Keratinocyte (primary cell): ENCODE results near the gene CLMN.

Source experiments
- EZH2 ChIP-seq: IDR thresholded peaks from one replicate; pipeline ENCODE4 v1.6.1; 2012; ENCODE audit warnings: inconsistent platforms, mild to moderate bottlenecking, low read length, moderate library complexity
- TF ChIP-seq, protein P1 (sequence below), 3 experiments: IDR thresholded peaks in 1 of 3; conservative IDR thresholded peaks in 1 of 3; optimal IDR thresholded peaks in 1 of 3; 2 replicates in 2 of 3; 3 replicates in 1 of 3; pipeline versions ENCODE3 to v1.5.1; 2011; ENCODE audit warnings: low read length in 3 of 3, mild to moderate bottlenecking in 3 of 3, moderate library complexity in 2 of 3, control low read depth in 1 of 3, inconsistent platforms in 1 of 3; ENCODE audit not compliant: insufficient read depth in 2 of 3; ENCODE audit errors: extremely low read depth in 1 of 3

DNA sequence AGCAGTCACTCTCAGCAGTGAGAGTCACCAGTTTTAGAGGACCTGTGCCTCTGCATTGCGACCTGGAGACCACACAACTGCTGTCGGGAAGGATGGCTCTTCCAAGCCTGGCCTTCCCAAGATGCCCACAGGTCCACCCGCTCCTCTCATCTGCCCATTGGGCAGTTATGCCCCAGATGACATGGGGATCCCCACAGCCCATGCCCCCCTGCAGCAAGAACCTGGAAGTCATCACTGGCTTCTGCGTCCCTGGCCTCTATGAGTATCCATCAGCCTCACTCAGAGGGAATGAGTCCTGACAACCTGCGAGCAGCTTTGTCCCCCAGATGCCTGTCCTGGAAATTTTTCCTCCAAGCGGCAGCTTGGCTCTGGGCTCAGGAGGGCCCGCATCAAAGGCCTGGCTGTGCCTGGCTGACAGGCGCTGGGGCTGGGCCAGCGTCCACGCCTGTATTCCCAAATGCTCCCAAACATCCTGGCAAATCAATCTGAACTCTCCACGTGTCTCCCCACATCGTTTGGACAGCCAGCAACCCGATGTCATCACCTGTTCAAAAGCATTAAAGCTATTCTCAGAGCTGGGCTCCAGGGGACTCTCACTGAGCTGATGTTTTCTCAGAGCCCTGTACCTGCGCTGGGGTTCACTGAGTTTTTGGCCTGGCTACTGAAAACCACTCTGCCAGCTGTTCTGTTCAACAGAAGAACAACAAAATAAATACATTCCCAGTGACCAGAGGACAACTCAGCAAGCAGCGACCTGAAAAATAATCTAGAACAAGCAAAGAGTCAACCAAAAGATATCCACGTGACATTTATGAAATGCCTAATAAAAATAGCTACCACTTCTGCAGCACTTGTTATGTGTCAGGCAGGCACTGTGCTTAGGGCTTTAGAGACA lies 57.8 kb downstream of the CLMN start:
- TF ChIP-seq, protein P1, sequence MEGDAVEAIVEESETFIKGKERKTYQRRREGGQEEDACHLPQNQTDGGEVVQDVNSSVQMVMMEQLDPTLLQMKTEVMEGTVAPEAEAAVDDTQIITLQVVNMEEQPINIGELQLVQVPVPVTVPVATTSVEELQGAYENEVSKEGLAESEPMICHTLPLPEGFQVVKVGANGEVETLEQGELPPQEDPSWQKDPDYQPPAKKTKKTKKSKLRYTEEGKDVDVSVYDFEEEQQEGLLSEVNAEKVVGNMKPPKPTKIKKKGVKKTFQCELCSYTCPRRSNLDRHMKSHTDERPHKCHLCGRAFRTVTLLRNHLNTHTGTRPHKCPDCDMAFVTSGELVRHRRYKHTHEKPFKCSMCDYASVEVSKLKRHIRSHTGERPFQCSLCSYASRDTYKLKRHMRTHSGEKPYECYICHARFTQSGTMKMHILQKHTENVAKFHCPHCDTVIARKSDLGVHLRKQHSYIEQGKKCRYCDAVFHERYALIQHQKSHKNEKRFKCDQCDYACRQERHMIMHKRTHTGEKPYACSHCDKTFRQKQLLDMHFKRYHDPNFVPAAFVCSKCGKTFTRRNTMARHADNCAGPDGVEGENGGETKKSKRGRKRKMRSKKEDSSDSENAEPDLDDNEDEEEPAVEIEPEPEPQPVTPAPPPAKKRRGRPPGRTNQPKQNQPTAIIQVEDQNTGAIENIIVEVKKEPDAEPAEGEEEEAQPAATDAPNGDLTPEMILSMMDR (optimal IDR thresholded peaks at IDR 0.05 in 1 of 3, IDR thresholded peaks at IDR 0.05 in 1 of 3, conservative IDR thresholded peaks at IDR 0.05 in 1 of 3; ENCODE audit: extremely low read depth in 1 of 3, insufficient read depth in 2 of 3, low read length in 3 of 3), result no peak
- TF ChIP-seq EZH2, result no peak
